Keratinocyte (primary cell): ENCODE data around the gene JTB.

Experiments used
- CTCF ChIP-seq, 3 experiments: IDR thresholded peaks in 1 of 3; conservative IDR thresholded peaks in 1 of 3; optimal IDR thresholded peaks in 1 of 3; 2 replicates in 2 of 3; 3 replicates in 1 of 3; pipeline versions ENCODE3 to v1.5.1; 2011; ENCODE audit warnings: low read length in 3 of 3, mild to moderate bottlenecking in 3 of 3, moderate library complexity in 2 of 3, control low read depth in 1 of 3, inconsistent platforms in 1 of 3; ENCODE audit not compliant: insufficient read depth in 2 of 3; ENCODE audit errors: extremely low read depth in 1 of 3
- EZH2 ChIP-seq: IDR thresholded peaks from one replicate; pipeline ENCODE4 v1.6.1; 2012; ENCODE audit warnings: inconsistent platforms, mild to moderate bottlenecking, low read length, moderate library complexity

GRCh38 chr1:153933955-153934354, 43.5 kb downstream of the JTB start:
- TF ChIP-seq CTCF (optimal IDR thresholded peaks at IDR 0.05 in 1 of 3, IDR thresholded peaks at IDR 0.05 in 1 of 3, conservative IDR thresholded peaks at IDR 0.05 in 1 of 3; ENCODE audit: extremely low read depth in 1 of 3, insufficient read depth in 2 of 3, low read length in 3 of 3) (no peak), EZH2 (no peak)
